Measurements from ENCODE around the gene CADM2. TPM values are rescaled to one million over a fixed set of nuclear protein-coding genes. Genes with fewer than 3 reads are reported as not detected.

The CADM2 gene
- total RNA-seq, 2 donors from 2014 or later = 24.1 to 29.8 TPM

DNA sequence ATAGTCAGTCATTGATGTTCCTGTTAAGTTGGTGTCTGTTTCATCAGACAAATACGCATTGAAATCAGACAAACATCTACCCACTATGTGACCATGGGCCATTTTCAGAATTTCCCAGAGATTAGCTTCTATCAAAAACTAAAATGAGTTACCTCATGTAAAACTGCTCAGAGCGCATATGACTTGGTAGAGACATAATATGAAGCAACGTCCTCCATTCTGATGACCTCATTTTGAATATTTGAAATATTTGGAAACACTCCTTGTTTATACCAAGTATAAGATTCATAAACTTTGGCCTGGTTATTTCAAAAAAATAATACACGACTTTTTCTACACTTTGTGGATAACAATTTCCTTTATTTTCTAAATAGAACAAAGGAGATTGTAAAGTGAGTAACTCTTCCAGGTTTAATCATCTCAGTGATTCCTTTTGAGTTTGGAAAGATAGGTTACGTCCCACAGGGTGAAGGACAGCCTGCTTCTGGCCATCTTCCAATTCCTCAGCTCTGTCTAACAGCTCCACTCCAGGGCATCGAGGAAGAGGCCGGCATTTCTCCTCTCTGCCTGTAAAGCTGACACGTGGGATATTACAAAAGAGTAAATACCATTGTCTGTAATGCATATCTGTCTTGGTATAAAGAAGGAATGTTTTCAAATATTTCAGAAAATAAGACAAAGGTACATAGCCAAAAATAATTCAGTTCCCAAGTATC is 122.6 kb downstream of the CADM2 start:
- TF ChIP-seq, protein P1, sequence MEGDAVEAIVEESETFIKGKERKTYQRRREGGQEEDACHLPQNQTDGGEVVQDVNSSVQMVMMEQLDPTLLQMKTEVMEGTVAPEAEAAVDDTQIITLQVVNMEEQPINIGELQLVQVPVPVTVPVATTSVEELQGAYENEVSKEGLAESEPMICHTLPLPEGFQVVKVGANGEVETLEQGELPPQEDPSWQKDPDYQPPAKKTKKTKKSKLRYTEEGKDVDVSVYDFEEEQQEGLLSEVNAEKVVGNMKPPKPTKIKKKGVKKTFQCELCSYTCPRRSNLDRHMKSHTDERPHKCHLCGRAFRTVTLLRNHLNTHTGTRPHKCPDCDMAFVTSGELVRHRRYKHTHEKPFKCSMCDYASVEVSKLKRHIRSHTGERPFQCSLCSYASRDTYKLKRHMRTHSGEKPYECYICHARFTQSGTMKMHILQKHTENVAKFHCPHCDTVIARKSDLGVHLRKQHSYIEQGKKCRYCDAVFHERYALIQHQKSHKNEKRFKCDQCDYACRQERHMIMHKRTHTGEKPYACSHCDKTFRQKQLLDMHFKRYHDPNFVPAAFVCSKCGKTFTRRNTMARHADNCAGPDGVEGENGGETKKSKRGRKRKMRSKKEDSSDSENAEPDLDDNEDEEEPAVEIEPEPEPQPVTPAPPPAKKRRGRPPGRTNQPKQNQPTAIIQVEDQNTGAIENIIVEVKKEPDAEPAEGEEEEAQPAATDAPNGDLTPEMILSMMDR (conservative IDR thresholded peaks at IDR 0.05) = no peak
- 73 to 100% methylated on average over 1 to 8 of the region's 8 CpGs for WGBS, 2 experiments (ENCODE audit: insufficient coverage in 1 of 2, insufficient read length in 1 of 2)

DNA sequence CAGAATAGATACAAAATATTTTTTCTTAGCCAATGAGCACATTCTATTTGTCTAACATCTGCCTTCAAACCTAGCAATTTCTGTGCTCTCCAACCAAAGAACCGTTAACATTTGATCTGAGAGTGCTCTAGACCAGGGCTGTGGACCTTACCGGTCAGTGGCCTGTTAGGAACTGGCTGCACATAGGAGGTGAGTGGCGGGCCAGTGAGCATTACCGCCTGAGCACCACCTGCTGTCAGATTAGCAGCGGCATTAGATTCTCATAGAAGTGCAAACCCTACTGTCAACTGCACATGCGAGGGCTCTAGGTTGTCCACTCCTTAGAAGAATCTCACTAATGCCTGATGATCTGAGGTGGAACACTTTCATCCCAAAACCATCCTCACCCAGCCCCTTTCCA is 131.7 kb downstream of the CADM2 start:
- peaks cover 2% of the 10 kb centered on the region for H3K36me3 Mint-ChIP-seq (ENCODE audit: low read depth)
- peak; percentile 39 for DNase-seq
- H3K27ac ChIP-seq (ENCODE audit: low read depth, low read length) = no peak overlapping the region
- no peaks in the 10 kb centered on the region for H3K9me3 ChIP-seq (ENCODE audit: control insufficient read depth, low read length)
- no peaks in the 10 kb centered on the region for H3K4me1 ChIP-seq (ENCODE audit: control insufficient read depth, insufficient read depth, low read length)
- H3K4me1 Mint-ChIP-seq = peaks cover 4% of the 10 kb centered on the region
- WGBS, 2 experiments (ENCODE audit: insufficient coverage in 1 of 2, insufficient read length in 1 of 2) = 90 to 96% methylated on average over 4 to 6 of the region's 6 CpGs
- TF ChIP-seq, protein P1 (conservative IDR thresholded peaks at IDR 0.05) = no peak
- H3K27me3 ChIP-seq (ENCODE audit: control insufficient read depth, insufficient read depth, low read length, poor library complexity, severe bottlenecking) = no peaks in the 10 kb centered on the region
- no peaks in the 10 kb centered on the region for H3K9me3 Mint-ChIP-seq
- H3K4me3 Mint-ChIP-seq = no peak overlapping the region
- H3K4me3 ChIP-seq (ENCODE audit: low read length) = no peak overlapping the region
- H3K27ac Mint-ChIP-seq = no peak overlapping the region
- H3K27me3 Mint-ChIP-seq (ENCODE audit: insufficient read depth) = no peaks in the 10 kb centered on the region
- H3K36me3 ChIP-seq (ENCODE audit: control insufficient read depth, insufficient read depth, low read length) = no peaks in the 10 kb centered on the region
- no peak overlapping the region for H3K9ac ChIP-seq (ENCODE audit: extremely low read depth, low read length, poor library complexity, severe bottlenecking)

More for the DNA sequence above, 122.6 kb downstream of the CADM2 start:
- Mint-ChIP-seq H3K4me1 (peaks cover 7% of the 10 kb centered on the region), H3K27me3 (ENCODE audit: insufficient read depth) (no peaks in the 10 kb centered on the region), H3K4me3 (no peak overlapping the region), H3K36me3 (ENCODE audit: low read depth) (no peaks in the 10 kb centered on the region), H3K9me3 (no peaks in the 10 kb centered on the region), H3K27ac (no peak overlapping the region)
- Histone ChIP-seq H3K27ac (ENCODE audit: low read depth, low read length) (no peak overlapping the region), H3K4me3 (ENCODE audit: low read length) (no peak overlapping the region), H3K9me3 (ENCODE audit: control insufficient read depth, low read length) (no peaks in the 10 kb centered on the region), H3K4me1 (ENCODE audit: control insufficient read depth, insufficient read depth, low read length) (no peaks in the 10 kb centered on the region), H3K36me3 (ENCODE audit: control insufficient read depth, insufficient read depth, low read length) (no peaks in the 10 kb centered on the region), H3K27me3 (ENCODE audit: control insufficient read depth, insufficient read depth, low read length, poor library complexity, severe bottlenecking) (no peaks in the 10 kb centered on the region), H3K9ac (ENCODE audit: extremely low read depth, low read length, poor library complexity, severe bottlenecking) (no peak overlapping the region)
- peak; percentile 46 for DNase-seq

DNA sequence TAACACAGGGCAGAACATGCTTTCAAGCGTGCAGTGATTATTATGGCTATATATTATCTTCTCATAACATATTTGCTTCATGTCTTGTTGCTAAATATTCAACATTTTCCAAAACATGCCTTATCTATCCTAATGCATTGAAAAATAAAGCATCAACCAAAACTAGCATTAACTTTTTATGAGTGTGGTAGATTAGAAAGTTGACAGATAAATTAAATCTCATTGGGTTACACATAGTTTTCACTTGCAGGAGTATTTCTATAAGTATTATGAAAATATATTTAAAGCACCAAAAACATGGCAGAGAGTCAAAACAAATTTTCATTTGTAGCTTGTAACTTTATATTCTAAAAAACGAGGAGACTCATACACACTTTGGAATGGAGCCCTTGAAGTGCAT is 141.5 kb downstream of the CADM2 start:
- H3K27me3 Mint-ChIP-seq (ENCODE audit: insufficient read depth) = no peaks in the 10 kb centered on the region
- H3K27ac Mint-ChIP-seq = no peak overlapping the region
- H3K27ac ChIP-seq (ENCODE audit: low read depth, low read length) = no peak overlapping the region
- no peaks in the 10 kb centered on the region for H3K4me1 Mint-ChIP-seq
- H3K27me3 ChIP-seq (ENCODE audit: control insufficient read depth, insufficient read depth, low read length, poor library complexity, severe bottlenecking) = no peaks in the 10 kb centered on the region
- H3K4me1 ChIP-seq (ENCODE audit: control insufficient read depth, insufficient read depth, low read length) = no peaks in the 10 kb centered on the region
- TF ChIP-seq, protein P1 (conservative IDR thresholded peaks at IDR 0.05) = no peak
- peaks cover 6% of the 10 kb centered on the region for H3K36me3 Mint-ChIP-seq (ENCODE audit: low read depth)
- peaks cover 11% of the 10 kb centered on the region for H3K9me3 Mint-ChIP-seq
- WGBS, 2 experiments (ENCODE audit: insufficient coverage in 1 of 2, insufficient read length in 1 of 2) = 92% methylated on average over 2 of the region's 2 CpGs; no CpG with 5 or more reads in 1 of the 2 experiments
- no peak for DNase-seq
- no peaks in the 10 kb centered on the region for H3K36me3 ChIP-seq (ENCODE audit: control insufficient read depth, insufficient read depth, low read length)
- no peak overlapping the region for H3K4me3 Mint-ChIP-seq
- no peak overlapping the region for H3K4me3 ChIP-seq (ENCODE audit: low read length)
- H3K9me3 ChIP-seq (ENCODE audit: control insufficient read depth, low read length) = no peaks in the 10 kb centered on the region
- no peak overlapping the region for H3K9ac ChIP-seq (ENCODE audit: extremely low read depth, low read length, poor library complexity, severe bottlenecking)

All from endodermal cell (in vitro differentiated cells).